Superior temporal gyrus (tissue), 1 donor: ENCODE results near the gene COL9A2.

Source experiments
- DNase-seq: peaks from one replicate; pipeline ENCODE4 v3.0.0-alpha.2; 2016; ENCODE audit errors: extremely low spot score

Gene COL9A2

DNA sequence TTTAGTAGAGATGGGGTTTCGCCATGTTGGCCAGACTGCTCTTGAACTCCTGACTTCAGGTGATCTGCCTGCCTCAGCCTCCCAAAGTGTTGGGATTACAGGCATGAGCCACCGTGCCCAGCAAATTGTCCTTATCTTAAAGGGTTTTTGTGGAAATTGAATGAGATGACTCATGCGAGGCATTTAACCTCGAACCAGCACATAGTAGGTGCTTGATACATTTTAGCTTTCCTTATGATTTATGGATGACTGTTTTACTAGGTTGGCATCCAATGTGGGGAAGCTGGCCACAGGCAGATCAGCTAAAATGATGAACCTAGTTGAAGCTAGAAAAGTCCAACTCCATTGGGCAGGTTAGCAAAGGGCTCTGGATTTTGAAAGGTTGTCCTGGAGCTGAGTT, 1.4 kb upstream of the COL9A2 start:
- DNase-seq = no peak

DNA sequence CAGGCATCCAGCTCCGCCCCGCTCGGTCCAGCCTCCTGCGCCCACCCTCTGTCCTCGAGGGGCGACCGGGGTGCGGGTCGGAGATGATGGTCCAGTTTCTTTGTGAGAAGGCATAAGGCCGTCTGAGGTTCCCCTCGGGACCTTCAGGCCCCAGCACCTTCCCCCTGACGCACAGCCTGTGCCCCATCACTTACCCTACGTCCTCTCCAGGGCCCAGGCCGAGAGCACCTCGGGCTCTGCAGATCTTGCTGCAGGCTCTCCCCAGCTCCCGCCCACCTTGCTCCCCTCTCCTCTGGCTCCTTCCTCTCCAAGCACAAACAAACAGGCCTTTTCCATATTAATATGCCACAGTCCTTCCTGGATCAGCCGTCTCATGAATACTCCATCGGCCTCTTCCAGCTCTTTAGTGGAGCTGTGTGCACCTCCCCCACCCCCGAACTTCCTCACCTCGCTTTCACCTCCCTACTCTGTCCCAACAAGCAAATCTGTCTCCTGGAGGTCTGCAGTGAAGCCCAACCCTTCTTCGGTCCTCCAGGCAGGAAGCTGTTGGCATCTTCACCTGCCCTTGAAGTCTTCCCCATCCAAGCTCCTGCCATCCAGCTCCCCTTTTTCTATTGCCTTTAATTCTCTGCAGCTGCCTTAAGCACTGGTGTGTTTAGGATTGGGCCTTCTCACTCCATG, 448 bp upstream of the COL9A2 start:
- DNase-seq = no peak

DNA sequence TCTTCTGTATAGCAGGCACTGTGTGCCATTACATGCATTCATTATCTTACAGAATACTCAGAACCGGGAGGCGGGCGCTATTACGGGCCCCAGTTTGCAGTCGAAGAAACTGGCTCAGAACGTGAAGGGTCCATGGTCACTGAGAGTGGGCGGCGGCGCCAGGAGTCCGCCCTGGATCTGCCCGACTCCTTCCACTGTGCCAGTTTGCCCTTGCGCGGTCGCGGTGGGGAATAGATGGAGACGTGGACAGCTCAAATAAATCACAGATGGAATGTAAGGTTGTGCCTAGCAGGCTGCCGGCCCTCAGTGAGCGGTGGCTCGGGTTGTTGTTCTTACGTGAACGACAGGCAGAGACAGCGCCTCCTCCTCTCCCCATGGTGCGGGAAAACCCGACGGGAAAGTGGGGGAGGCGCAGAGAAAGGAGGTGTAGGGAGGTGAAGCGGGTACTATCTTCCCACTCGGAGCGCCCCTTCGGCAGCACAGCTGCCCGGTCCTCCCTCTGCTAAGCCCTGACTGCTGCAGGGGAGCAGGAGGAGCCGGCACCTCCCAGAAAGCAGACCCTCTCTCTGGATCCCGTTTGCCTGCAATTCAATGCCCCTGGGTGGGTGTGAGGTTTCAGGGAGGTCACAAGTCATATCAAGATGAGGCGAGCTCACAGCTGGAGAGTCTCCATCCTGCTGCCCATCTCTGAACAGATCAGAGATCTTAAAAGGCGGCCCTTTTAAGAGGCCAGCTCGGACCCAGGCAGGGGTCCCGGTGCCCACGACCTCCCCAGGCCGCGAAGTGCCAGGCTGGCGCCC, 1.1 kb downstream of the COL9A2 start:
- peak; percentile 69 for DNase-seq

DNA sequence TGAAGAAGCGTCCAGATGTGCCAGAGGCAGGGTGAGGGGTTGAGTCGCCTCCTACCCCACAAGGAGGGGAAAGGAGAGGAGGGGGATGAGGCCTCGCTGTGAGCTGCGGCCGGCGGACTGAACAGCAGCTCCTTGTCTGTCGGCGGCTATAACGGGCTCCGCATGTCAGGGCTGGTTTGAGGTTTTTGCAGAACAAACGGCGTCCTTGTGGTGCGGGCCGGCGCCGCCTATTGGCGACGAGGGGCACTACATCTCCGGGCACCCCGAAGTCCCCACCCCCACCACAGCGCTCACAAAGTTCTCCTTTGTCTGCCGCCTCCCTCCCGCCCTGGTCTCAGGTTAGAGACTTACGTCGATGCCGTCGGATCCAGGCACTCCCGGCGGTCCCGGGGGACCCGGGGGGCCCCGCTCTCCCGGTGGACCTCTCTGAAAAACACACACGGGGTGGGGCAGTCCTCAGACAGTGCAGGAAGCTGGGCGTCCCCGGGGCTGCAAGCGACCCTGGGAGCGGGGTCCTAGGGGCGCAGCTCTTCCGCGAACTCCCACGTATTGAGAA, 1.8 kb downstream of the COL9A2 start:
- DNase-seq = peak; percentile 91

DNA sequence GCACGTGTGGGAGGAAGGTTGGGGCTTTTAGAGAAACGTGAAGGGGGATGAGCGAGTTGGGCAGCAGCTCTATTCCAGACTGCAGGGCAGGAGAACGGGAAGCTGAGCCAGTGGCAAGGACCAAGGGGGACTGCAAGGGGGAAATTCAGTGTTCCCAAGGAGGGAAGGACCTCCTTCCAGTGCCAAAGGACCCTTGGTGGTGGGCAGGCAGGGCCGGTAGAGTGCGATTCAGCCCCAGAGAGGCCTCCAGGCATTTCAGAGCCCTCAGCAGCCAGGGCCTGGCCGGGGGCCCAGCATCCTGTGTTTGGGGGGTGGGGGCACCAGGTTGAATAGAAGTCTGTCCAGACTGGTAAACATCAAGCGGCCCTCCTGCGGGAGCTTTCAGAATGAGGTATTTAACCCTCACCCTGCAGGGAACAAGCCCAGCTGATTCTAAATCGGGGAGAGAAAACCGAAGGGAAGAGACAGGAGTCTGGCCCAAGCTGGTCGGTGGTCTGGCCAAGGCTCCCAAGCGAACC, 2.3 kb downstream of the COL9A2 start:
- DNase-seq = no peak

DNA sequence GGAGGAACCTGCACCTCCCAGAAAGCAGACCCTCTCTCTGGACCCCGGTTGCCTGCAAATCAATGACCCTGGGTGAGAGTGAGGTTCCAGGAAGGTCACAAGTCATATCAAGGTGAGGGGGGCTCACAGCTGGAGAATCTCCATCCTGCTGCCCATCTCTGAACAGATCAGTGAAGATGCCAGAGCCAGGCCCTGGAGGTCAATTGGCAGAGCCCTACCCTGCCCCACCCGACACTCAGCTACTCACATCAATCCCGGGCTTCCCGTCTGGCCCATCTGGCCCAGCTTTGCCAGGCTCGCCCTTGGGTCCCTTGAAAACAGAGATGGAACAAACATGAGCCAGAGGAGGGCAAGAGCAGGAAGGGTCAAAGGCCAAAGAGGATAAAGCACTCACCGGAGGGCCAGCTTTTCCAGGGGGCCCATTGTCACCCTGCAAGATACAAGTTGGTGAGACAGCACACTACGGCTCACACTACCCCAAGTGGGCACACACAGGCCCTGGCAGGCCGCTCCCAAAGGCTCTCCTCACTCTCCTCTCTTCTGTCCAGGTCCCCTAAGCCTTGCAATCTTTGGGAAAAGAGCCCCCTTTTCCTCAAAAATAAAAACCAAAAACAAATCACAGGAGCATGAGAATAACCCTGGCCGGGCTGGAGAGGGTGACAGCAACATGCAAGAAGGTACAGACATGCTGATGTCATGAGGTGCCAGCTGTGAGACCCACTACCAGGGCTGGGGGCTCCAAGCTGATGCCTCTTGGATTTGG, 2.9 kb downstream of the COL9A2 start:
- no peak for DNase-seq

DNA sequence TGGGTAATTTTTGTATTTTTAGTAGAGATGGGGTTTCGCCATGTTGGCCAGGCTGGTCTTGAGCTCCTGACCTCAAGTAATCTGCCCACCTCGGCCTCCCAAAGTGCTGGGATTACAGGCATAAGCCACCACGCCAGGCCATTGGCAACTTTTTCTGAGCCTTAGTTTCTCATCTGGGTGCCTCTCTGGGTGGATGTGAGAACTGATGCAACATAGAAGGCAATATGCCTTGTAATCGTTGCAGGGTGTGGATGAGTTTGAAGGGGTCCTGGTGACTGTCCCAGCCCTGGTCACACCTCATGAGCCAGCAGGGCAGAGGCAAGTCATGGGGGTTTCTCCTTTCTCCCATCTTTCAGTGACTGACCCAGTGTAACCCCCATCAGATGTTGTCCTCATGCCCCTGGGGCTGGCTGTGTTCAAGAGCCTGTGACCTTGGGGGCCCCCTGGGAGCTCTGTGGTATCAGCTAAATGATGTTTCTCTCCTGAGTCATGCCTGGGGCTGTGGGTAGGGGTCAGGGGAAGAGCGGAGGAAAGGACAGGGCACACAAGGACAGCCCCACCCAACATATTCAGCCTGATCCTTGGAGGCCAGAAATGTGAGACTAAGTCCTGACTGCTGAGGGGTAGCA, 3.6 kb downstream of the COL9A2 start:
- no peak for DNase-seq

DNA sequence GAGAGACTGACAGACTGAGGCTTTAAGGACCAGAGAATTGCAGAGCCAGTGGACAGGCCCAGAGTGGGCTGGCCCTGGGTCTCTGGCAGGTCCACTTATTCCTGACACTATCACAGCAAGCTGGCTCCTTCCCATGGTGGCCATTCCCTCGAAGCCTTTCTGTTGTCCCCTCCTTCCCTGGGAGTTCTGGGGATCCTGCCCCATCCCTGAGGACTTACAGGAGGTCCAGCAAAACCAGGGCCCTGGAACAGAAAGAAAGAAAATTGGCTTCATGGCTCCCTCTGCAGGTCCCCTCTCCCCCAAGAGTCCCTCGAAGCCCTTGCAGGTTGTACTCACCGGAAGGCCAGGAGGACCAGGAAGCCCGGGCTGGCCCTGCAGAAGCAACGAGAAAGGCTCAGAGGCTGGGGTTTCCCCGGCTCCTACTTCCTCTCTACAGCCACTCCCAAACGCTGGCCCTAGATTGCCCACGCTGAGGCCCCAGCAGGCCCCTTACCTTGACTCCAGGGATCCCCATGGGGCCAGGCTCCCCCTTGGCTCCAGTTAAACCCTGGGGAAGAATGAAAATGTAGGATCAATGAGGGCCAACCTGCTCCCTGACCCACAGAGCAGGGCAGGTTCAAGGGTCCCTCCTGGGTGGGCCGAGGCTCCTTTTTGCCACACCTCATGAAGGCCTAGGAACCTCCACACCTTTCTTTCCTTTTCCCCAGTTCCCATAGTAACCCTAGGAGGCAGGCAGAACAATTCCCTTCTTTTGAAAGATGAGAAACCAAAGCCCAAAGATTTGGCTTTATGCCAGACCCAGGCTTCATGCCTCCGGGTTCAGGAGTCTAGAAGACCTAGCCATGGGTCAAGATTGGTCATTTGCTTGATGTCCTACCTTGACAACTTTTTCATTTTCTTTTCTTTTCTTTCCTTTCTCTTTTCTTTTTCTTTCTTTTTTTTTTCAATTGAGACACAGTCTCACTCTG, 4.6 kb downstream of the COL9A2 start:
- DNase-seq = no peak

DNA sequence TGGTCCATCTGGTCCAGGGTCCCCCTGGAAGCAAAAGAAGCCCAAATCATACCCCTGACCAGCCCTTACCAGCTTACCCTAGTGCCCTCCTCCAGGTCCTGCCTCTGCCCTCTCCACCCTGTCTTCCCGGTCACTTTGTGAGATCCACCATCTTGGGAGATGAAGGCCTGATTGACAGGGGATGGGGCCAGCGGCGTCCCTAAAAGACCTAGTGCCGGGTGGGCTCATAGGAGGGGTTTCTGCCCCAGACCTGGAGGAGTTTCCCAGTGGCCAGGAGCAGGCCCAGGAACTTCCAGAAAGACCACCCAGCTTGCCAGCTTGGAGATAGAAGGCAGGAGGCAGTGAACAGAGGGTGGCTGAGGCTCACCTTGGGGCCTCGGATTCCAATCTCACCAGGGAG, 5.4 kb downstream of the COL9A2 start:
- no peak for DNase-seq

DNA sequence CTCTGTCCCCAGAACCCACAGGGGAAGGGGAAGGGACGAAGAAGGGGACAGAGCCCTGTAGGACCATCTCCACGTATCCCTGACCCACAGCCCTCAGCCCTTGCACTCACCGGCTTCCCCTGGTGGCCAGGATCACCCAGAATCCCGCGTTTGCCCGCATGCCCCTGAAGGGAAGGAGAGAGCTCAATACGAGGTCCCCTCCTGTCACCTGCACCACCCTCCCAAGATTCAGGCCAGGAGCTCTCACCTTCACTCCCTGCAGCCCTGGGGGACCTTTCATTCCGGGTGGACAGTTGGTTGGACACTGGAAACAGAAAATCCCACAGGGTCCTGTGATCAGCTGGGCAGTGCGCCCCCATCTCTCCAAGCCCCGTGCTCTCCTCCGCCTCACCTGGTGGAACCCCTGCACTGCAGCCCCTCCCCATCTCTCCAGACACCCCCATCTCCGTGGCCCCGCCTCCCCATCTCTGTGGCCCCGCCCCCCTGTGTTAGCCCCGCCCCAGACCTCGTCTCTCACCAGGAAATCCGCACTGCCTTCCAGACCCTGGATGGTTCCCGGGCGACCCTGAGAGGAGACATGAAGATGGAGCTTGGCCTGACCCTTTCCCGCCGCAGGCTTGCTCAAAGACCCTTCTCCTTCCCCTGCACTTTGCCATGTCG, 6.0 kb downstream of the COL9A2 start:
- no peak for DNase-seq

DNA sequence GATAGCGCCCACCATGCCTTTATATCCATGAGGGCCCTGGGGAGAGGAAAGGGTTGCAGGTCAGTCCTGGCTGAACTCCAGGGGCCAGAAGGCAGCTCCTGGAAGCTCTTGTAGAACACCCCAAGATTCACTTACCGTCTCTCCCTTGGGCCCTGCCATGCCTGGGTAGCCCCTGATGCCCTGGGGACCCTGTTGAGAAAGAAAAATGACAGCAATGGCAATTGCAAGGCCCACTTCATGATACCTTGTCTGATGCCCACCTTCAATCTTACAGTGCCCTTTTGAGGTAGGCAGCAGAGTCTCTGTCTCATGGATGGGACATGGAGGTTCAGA, 7.0 kb downstream of the COL9A2 start:
- no peak for DNase-seq

DNA sequence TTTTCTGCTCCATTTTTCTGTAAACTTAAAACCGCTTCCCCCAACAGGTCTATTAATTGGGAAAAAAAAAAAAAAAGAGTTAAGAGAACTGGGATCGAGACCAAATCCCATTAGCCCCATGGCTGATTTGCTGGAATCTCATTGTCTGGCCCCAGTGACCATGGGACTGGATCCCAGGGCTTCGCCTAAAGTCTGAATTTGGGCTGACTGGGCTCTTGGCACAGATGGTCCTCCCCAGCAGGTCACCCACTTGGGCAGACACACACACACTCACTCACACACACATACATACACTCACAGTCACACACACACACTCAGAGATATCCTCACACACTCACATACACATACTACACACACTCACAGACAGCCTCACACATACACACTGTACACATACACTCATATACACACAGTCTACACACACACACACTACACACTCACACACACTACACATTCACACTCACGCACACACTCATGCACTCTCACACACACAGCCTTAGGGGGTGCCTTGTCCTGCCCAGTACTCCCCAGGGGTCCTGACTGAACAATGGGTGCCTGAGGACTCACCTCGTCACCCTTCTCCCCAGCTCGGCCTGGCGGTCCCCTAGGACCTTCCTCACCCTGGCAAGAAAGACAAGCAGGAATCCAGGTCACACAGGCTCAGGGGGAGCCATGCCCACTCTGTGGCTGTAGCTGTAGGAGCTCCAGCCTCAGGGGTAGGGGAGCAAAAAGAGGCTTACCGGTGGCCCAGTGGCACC, 7.5 kb downstream of the COL9A2 start:
- DNase-seq = no peak

DNA sequence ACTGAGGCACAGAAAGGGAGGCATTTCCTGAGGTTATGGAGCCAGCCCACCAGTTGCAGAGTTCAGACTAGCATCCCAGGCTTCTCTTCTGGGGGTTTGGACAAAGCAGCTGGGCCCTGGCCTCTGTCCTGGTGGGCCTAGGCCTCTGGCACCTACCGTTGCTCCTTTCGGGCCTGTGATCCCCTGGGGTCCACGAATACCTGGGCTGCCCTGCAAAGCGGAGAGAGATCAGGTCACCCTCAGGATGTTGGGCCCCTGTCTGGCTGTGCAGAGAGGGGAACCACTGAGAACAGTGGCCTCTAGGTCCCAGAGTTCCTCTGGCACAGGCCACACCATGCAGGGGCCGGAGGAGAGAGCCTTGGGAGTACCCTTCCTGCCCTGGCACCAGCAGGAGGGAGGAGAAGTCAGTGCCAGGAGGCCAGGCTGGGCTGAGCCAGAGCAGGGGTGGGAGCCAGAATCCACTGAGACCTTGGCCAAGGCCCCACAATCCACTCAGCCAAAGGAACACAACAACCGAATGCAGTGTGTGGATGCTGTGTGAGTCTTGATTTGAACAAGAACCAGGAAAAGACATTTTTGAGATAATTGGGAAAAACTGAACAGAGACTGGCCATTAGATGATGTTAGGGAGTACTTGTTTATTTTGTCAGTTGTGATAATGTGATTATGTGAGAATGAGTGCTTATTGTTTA, 8.9 kb downstream of the COL9A2 start:
- peak; percentile 60 for DNase-seq

DNA sequence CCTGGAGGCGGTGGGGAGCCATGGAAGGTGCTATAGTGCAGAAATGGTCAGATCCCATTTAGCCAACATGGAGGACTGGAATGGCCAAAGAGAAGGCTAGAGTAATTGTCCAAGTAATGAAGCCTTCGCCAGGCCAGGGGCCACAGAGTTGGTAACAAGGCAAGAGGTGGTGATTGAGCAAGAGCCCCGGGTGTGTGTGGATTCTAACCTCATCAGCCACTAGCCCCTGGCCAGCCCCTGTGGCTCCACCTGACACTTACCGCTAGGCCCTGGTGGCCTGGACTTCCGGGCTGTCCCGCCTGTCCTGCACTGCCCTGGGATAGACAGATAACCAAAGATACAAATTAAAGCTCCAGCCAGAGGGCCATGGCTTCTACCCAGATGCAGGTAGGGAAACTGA, 9.9 kb downstream of the COL9A2 start:
- DNase-seq = no peak

DNA sequence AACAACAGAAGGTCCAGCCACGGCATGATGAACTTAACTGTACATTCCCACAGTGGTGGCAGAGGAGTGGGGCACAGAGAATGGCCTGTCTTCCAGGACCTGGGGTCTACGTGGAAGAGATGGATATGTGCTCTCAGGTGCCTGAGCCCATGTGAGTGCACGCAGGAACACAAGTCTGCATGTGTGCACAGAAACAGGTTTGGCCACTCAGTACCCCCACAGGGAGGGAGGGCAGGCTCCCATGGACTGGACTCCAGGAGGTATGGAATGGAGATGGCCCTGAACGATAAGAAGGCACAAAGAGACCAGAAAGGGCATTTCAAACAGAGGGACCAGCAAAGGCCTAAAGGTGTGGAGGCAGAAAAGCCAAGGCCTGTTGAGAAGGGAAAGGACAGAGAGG, 10.8 kb downstream of the COL9A2 start:
- no peak for DNase-seq

DNA sequence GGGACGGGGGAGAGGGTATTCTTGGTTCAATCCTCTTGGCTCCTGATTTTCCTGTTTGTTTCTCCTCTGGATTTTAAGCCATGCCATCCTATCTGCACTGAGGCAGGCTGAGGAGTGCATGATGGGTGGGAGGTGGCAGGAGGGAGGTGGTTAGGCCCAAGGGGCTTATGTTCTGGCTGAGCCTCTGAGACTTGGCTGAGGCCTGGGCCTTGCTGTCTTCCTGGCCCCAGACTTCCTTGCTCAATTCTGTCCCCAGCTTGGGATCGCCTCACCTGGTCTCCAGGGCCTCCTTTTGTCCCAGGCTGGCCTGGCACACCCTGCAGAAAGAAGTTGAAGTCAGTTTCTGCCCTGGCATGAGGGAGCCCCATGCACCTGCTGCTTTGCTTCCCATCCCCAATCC, 11.2 kb downstream of the COL9A2 start:
- DNase-seq = no peak

DNA sequence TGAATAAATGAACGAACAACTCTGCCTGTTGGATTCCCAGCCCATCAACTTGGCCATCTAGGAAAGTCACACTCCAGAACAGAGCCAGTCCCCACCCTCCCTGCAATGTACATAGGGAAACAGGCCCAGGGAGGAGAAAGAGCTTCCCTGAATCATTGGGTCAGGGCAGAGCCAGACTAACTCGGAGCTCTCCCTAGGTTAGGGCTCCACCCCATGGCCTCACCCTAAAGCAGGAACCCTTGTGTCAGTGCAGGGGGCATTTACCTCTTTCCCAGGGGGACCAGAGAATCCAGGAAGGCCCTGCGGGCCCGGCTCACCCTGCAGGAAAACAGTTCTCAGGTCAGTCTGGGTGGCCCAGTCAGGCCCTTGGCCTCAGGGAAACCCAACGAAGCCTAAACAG, 11.6 kb downstream of the COL9A2 start:
- no peak for DNase-seq

DNA sequence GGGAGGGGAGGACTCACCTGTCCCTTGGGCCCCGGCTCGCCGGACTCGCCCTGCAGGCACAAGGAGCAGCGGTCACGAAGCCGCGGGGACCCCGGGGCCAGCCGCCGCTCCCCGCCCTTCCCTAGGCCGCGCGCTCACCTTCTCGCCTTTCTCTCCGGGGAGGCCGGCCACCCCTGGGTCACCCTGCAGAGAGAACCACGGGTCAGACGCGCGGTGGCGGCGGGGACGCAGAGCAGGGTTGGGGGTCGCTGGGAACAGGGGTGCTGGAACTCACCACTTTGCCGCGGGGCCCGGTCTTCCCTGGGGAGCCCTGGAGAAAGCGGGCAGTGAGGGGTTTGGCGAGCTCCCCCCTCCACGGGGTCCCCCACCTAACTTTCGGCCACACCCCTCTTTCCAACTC, 13.3 kb downstream of the COL9A2 start:
- no peak for DNase-seq
